ENCODE data around the gene PLCG1. TPM values are rescaled to one million over a fixed set of nuclear protein-coding genes. Genes with fewer than 3 reads are reported as not detected.
A peak's percentile ranks its signal among the peaks of the same experiment; 100 is the strongest.

PLCG1 gene
- total RNA-seq, 1 experiment from 2014 or later, result 62.1 TPM

DNA sequence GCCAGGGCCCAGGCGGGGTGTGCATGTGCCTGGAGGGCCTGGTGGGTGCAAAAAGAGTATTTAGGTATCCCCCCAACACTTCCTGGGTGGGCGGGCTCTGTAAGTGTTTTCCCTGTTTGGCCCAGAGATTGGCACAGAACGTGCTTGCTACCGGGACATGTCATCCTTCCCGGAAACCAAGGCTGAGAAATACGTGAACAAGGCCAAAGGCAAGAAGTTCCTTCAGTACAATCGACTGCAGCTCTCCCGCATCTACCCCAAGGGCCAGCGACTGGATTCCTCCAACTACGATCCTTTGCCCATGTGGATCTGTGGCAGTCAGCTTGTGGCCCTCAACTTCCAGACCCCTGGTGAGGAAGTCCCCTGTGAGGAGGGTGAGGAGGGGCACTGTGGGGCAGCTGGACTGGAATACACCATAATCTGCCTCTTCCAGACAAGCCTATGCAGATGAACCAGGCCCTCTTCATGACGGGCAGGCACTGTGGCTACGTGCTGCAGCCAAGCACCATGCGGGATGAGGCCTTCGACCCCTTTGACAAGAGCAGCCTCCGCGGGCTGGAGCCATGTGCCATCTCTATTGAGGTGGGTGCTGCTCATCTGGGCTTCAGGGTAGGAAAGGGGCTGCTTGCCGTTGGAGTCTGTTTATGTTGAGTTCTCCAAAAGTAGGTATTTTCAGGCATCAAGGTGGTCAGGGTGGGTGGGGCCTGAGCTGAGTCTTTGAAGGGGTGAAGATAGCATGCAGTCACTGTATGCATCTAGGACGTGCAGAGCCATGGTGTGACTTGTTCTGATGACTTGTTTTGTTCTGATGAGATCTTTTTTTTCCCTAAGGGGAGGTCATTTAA, 35.2 kb downstream of the PLCG1 start:
- in situ Hi-C loops (cut with HindIII; ENCODE audit: low pct_unique_long_range_greater_than_20kb, low sequenced_read_pairs), result no loop called here
- no peak for DNase-seq (ENCODE audit: low read depth, low spot score)

DNA sequence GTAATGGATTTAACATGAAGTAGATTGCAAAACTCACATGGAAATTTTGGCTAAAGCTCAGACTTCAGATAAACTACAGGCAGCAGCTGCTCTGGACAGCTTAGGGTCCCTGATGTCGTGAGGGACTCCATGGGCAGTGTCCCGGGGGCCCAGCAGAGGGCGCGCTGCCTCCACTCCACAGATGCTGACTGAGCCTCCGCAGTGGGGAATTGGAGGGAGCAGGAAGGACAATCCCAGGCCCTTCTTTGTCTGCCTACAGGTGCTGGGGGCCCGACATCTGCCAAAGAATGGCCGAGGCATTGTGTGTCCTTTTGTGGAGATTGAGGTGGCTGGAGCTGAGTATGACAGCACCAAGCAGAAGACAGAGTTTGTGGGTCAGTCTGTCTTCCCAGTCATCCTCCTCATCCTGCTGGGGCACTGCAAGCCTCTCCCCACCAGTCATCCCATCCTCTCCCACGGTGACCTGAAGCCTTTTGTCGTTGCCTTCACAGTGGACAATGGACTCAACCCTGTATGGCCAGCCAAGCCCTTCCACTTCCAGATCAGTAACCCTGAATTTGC, 35.9 kb downstream of the PLCG1 start:
- in situ Hi-C loops (cut with HindIII; ENCODE audit: low pct_unique_long_range_greater_than_20kb, low sequenced_read_pairs), result no loop called here
- peak; percentile 77 for DNase-seq (ENCODE audit: low read depth, low spot score)

DNA sequence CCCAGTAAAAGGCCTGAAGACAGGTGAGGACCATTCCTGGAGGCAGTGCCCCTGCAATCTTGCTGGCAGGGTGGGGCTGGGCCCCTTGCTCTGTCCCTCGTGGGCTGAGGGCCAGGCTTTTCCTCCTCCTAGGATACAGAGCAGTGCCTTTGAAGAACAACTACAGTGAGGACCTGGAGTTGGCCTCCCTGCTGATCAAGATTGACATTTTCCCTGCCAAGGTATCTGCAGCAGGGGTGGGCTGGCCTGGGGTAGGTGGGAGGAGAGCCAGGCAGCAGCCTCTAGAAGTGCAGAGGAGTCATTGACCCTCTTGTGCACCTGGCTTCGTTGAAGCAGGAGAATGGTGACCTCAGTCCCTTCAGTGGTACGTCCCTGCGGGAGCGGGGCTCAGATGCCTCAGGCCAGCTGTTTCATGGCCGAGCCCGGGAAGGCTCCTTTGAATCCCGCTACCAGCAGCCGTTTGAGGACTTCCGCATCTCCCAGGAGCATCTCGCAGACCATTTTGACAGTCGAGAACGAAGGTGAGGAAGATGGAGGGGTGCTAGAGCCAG, 36.5 kb downstream of the PLCG1 start:
- in situ Hi-C loops (cut with HindIII; ENCODE audit: low pct_unique_long_range_greater_than_20kb, low sequenced_read_pairs), result no loop called here

DNA sequence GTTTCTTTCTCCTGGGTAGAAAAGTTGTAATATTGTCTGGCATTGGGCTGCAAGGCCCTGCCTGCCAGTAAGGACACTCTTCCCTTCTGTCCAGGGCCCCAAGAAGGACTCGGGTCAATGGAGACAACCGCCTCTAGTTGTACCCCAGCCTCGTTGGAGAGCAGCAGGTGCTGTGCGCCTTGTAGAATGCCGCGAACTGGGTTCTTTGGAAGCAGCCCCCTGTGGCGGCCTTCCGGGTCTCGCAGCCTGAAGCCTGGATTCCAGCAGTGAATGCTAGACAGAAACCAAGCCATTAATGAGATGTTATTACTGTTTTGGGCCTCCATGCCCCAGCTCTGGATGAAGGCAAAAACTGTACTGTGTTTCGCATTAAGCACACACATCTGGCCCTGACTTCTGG, 37.0 kb downstream of the PLCG1 start:
- DNase-seq (ENCODE audit: low read depth, low spot score), result no peak
- in situ Hi-C loops (cut with HindIII; ENCODE audit: low pct_unique_long_range_greater_than_20kb, low sequenced_read_pairs), result no loop called here

More for the DNA sequence above, 36.5 kb downstream of the PLCG1 start:
- DNase-seq (ENCODE audit: low read depth, low spot score), result no peak

DNA sequence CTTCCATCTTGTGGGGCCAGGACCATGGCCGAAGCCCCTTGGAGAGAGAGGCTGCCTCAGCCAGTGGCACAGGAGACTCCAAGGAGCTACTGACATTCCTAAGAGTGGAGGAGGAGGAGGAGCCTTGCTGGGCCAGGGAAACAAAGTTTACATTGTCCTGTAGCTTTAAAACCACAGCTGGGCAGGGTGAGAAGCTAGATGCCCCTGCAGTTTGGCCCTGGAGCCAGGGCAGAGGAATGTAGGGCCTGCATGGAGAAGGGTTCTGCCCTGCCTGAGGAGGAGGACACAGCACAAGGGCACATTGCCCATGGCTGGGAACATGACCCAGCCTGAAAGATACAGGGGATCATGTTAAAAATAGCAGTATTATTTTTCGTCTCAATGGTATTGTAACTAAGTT, 37.4 kb downstream of the PLCG1 start:
- in situ Hi-C loops (cut with HindIII; ENCODE audit: low pct_unique_long_range_greater_than_20kb, low sequenced_read_pairs), result no loop called here

DNA sequence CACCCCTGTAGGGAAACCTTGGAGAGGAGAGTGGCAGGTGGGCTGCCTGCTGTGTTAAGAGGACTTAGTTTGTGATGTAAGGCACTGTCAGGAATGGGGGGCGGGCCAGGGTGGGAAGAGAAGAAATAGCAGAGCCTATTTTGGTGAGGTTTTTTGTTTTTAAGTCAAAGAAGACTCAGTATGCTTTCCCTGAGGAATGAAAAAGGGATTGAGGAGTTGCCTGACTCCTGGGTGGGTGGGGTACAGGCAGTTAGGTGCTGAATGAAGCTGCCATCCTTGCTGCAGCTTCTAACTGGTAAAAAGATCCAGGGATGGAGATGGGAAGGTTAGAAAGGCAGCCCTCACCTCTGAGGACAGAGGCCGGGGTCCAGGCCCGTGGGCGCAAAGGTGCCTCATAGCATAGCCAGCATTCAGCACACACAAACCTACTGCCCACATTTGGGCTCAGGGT, 37.9 kb downstream of the PLCG1 start:
- in situ Hi-C loops (cut with HindIII; ENCODE audit: low pct_unique_long_range_greater_than_20kb, low sequenced_read_pairs), result no loop called here
- DNase-seq (ENCODE audit: low read depth, low spot score), result no peak

More for the DNA sequence above, 37.4 kb downstream of the PLCG1 start:
- DNase-seq (ENCODE audit: low read depth, low spot score), result peak; percentile 82

DNA sequence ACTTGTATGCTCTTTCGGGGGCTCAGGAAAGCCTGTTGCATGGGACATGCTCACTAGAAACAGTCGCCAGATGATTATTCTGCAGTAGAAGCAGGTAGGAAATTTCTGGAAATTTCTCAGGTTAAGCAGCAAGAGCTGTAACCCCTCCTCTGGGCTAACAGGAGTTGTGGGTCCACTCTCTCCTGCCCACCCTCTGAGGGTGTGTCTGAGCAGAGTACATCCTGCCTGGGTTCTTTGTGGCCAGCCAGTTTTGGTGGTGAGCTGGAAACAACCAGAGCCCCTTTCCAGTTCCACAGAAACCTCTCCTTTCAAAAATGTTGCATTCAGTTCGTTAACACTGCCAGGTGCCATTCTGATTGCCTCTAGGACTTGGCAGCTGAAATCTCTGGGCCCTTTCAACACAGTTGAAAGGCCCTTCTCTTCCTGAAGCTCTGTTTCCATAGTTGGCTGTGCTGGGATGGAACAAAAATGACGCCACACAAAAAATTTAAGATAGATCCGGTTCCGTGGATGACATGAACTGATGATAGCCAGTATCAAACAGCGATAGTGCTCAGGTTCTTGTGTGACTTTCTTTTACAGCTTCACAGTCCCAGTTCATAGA, 38.5 kb downstream of the PLCG1 start:
- in situ Hi-C loops (cut with HindIII; ENCODE audit: low pct_unique_long_range_greater_than_20kb, low sequenced_read_pairs), result no loop called here
- DNase-seq (ENCODE audit: low read depth, low spot score), result no peak

DNA sequence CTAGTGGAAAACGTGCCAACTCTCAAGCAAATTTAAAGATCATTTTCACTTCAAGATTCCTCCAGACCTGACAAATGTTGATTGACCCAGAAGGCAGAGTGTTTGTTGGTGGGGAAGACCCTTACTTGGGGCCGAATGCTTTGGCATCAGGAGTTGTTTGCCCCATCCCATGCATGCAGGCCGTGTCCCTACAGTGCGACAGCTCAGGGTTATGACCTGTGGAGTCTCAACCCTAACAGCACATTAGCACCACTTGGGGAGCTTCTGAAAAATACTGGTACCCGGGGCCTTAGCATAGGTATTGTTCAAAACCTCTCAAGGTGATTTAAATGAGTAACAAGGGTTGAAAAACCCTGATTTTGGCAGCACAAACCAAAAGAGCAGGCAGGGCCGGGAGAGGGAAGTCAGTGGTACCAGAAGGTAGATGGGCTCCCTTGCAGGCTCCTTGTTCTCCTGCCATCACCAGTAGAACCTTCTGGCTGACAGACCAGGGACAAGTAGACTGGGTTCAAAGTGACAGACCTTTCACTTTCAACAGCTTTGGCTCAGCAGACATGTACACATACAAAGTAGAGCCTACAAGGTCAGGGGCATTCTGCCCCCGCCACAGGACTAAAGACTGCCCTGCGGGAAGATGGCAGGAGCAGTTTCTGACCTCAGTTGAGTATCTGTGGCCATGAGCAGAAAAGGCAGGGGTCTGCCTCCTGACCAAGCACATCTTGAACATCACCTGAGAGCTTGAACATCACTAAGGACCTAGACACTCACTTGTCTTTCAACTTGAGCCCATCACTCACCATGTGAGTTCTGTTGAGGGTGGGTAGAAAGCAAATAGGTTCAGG, 39.6 kb downstream of the PLCG1 start:
- DNase-seq (ENCODE audit: low read depth, low spot score), result no peak
- in situ Hi-C loops (cut with HindIII; ENCODE audit: low pct_unique_long_range_greater_than_20kb, low sequenced_read_pairs), result no loop called here

DNA sequence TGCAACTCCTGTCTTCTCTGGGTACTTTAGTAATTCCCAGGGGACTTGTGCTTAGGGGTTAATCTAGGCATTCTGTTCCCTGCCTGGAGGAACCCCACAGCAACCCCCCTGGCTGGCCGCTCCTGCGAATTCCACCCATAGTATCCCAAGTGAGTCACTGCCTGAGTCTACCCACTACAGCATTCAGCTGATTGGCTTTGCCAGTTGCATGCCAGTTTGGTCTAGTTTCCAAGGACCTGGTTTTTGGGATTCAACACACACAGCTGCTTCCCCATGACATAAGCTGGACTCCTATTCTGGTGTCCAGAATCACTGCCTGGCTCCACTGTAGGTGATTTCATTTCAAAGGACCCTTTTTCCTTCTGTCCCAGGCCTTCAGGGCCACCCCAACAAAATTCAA, 40.3 kb downstream of the PLCG1 start:
- in situ Hi-C loops (cut with HindIII; ENCODE audit: low pct_unique_long_range_greater_than_20kb, low sequenced_read_pairs), result no loop called here
- DNase-seq (ENCODE audit: low read depth, low spot score), result no peak

DNA sequence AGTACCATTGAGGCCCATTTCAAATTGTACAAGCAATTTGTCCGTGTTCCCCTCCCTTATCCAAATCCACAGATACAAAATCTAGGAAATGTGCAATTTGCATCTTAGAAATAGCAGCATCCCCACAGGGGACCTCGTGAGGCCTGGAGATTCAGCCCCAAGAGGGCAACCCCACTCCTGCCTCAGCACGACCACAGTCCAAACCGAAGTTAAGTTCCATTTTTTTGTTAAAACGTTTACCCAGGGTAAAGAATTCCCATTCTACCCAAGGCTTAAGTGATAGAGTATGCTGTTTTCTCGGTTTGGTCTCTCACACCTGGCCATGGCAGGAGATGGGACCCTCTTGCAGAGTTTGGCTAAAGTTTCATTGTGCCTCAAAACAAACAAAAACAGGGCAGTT, 41.2 kb downstream of the PLCG1 start:
- in situ Hi-C loops (cut with HindIII; ENCODE audit: low pct_unique_long_range_greater_than_20kb, low sequenced_read_pairs), result no loop called here
- no peak for DNase-seq (ENCODE audit: low read depth, low spot score)

DNA sequence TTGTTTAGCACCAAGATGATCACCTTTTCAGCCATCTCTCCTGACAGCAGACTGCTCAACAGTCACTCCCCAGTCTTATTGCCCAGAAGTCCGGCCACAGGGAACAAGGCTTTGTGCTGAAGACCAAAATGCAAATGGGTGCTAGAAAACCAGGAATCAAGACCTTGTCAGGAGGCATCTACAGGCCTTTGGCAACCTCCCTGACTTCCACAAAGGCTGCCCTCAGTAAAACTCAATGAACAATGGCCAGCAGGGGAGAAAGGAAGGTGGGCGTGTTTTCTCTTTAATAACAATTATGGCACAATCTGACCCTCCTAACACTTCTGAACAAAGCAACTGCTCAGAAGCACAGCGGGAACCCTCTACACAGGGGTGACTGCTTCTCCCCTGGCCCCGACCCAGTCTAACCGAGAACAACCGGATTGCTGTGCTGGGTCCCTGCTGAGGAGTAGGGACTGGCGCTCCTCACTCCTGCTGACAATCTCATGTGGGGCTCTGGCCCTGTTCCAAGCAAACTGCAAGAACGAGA, 41.6 kb downstream of the PLCG1 start:
- DNase-seq (ENCODE audit: low read depth, low spot score), result peak; percentile 96
- in situ Hi-C loops (cut with HindIII; ENCODE audit: low pct_unique_long_range_greater_than_20kb, low sequenced_read_pairs), result no loop called here

DNA sequence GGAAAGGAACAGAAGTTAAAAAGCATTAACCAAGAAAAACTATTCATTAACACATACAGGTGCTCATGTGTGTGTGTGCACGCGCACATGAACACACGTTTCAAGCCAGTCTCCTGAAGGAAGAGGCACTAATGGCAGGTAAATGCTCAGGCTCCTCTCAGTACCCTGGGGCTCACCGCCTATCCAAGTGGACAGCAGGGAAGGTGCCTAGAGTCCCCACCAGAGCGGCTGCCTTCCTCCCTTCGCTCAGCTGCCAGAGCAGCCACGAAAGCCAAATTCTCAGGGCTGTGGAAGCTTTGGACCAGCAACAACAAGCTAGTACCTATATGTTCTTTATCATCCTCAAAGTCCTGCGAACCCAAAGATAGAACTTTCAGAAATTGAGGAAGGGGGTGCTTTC, 42.6 kb downstream of the PLCG1 start:
- in situ Hi-C loops (cut with HindIII; ENCODE audit: low pct_unique_long_range_greater_than_20kb, low sequenced_read_pairs), result no loop called here

DNA sequence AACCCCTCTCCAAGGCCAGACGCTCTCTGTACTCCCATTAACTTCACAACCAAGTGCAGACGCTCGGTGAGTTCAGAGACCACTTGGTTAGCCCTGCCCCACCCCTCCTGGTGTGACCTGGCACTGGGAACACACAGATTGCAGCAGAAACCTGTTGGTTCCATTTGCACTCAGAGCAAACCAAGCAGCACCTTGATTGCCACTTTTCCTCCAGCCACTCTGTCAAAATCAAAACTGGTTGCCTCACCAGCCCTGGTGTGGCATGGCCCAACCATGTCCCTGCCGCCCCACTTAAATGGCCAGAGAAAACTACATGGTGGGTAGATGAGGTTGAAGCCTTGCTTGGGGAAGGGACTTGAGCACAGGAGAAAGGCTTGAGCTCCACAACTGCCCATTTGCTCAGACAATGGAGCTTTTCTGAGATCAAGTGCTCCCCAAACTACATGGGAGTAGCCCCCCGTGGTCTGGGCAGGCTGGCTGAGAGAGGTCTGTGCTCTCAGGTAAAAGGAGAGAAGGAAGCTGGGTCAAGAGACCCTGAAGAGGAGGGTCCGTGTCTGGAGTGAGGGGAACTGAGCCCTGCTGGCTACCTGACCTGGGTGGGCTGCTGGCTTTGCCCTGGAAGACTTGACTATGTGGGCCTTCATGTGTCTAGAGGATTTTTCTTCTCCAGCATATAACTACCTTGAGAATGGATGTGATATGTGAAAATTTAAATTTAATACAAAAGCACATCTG, 43.4 kb downstream of the PLCG1 start:
- DNase-seq (ENCODE audit: low read depth, low spot score), result no peak
- in situ Hi-C loops (cut with HindIII; ENCODE audit: low pct_unique_long_range_greater_than_20kb, low sequenced_read_pairs), result no loop called here

More for the DNA sequence above, 42.6 kb downstream of the PLCG1 start:
- DNase-seq (ENCODE audit: low read depth, low spot score), result no peak

DNA sequence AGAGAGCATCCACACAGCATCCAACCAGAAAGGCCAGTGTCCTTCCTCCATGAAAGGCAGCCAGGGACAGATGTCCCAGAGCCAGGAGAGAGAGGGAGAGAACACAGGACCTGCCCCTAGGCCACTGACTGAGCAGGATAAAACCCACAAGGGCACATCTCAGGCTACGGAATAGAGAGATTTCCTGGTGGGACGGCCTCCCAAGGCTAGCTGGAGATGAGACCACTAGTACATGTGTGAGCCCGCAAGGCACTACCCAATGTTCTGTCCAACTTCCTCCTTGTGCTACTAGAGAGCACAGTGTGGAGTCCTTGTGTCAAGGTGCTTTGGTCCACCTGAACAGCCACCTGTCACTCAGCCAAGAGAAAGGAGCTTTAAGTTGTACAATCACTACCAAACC, 44.2 kb downstream of the PLCG1 start:
- no peak for DNase-seq (ENCODE audit: low read depth, low spot score)
- in situ Hi-C loops (cut with HindIII; ENCODE audit: low pct_unique_long_range_greater_than_20kb, low sequenced_read_pairs), result no loop called here

DNA sequence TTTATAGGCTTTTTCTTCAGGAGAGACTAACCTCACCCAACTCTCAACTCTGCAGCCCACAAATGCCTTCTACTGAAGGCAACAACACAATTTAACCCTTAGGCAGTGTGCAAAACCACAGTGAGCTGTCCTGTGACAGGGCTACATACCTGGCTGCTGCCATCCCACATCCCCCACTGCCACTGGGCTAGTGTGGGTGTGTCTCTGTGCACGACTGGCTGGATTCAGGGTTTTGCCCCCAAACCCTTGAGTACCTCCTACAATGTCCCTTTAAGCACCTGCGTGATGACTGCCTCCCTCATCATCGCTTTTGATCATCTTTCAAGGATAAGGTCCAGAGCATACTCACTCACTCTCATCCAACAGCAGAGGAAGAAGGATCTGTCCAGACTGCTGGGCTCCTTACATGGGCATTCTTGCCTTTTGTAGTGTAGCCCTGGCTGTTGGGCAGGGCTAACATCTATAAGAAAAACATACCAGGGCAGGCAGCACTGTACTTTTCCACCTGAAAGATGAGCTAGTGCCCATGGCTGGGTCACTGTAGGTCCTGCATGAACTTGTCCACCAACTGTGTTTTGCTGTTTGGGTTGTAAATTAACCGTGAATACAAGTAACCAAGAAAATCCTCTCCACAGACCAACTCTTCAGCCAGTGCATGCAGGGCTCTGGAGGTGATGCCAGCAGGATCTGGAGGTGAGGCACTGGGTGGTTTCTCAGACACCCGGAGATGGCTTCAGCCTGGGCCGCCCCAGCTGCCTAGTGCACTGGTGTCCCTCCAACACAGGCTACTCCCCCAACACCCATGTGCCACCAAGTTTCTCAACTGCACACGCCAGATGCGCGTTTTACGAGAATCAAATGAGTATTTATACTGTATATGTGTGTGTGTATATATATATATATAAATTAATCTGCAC, 45.2 kb downstream of the PLCG1 start:
- no peak for DNase-seq (ENCODE audit: low read depth, low spot score)
- in situ Hi-C loops (cut with HindIII; ENCODE audit: low pct_unique_long_range_greater_than_20kb, low sequenced_read_pairs), result no loop called here

DNA sequence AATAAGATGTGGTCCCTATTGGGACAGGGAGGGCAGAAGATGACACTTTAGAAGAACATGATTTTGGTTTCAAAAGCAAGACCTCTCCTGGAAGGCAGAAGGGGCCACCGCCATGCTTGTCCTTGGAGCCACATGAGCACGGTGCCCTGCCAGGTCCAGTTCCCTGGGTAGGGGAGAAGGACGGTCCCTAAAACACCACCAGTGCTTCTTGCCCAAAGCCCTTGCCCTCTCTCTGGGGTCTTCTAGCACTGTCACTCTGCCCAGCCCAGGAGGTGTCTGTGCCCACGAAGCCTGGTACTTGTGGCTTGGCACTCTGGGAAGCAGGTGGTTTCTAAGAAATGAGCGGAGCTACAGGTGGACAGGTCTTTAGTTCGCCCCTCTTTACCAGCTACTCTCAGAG, 46.0 kb downstream of the PLCG1 start:
- in situ Hi-C loops (cut with HindIII; ENCODE audit: low pct_unique_long_range_greater_than_20kb, low sequenced_read_pairs), result no loop called here
- DNase-seq (ENCODE audit: low read depth, low spot score), result no peak

All from SK-MEL-5 (cell line).